HL-60/S4 (cell line): ENCODE data around the gene PRPF19.

Source experiments
- in situ Hi-C: fragments of 300-500 bp; cut with MboI; formaldehyde crosslinking; loops from 2 replicates; pipeline ENCODE4 v1.14.3; 2022; ENCODE audit warnings: low sequenced_read_pairs

The PRPF19 gene

DNA sequence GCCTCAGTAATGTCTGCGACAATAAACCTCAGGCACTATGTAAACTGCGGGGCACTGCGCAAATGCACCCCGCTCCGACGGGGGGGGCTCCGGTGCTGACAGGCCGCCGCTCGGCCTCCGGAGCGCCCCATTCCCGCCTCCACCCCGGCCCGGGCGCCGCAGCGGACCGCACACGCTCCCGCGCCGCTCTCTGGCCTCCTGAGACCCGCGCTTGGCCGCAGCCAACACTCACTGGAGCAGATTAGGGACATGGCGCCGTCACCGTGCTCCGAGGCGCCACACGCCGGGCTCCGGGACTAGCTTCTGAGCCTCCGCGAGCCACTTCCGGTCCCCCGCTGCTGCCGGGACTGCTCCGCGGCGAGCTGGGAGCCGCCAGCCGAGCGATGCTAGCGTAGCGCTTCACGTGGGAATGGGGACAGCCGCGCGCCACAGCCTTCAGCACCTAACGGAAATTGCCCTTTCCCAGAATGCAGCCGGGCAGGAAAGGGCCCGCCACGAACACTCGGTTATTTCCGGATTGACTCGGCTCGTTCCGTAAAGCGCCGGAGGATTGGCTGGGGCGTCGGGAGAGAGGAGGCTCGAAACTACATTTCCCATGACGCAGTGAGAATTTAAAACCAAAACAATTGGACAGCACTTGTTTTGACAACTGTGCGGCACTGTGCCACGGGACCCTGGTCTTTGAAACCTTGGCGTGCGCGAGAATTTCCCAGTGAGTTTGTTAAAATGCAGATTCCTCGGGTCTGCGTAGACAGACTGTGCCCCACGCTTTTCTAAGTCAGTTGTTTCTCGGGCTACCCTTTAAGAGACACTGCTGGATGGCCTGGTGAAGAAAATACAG is at the start of gene PRPF19:
TSS of gene PRPF19 (minus strand) at position 454 of the 841 bp plus-strand sequence. CDS start at position 251, 203 bp downstream.
- in situ Hi-C loops, result no loop called here

- in situ Hi-C loops, result no loop called here
Observed at GRCh38 chr11:60955571-60955970, 49.2 kb upstream of the PRPF19 start.

GRCh38 chr11:60954421-60954820 is 48.0 kb upstream of the PRPF19 start:
- in situ Hi-C loops, result no loop called here

GRCh38 chr11:60953781-60954180 is 47.4 kb upstream of the PRPF19 start:
- in situ Hi-C loops, result no loop called here

DNA sequence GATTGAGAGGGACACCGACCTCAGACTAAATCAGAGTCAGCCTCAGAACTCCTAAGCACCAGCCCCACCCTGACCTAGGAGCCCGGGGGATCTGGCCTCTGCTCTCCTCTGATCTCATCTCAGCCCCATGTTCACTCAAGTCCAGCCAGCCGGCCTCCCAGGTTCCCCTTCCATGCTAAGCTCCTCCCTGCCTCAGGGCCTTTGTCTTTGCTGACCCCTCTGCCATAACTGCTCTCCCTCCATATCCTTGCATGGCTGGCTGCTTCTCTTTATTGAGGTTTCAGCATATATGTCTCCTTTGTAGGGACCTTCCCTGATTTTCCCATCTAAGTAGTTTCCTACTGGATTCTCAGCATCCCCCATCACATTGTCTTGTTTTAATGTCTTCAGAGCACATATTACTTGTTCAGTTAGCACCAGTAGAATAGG is 46.4 kb upstream of the PRPF19 start:
- in situ Hi-C loops, result no loop called here

GRCh38 chr11:60951904-60952741 is 45.7 kb upstream of the PRPF19 start, which contains the start of gene SLC15A3:
Gene SLC15A3, minus strand, starts transcription at chr11:60952176. Its CDS starts 625 bp downstream, at chr11:60951551.
- in situ Hi-C loops, result no loop called here

- in situ Hi-C loops, result no loop called here
Observed at GRCh38 chr11:60951606-60951903, 45.2 kb upstream of the PRPF19 start.

GRCh38 chr11:60950933-60951605 is 44.7 kb upstream of the PRPF19 start:
- in situ Hi-C loops, result no loop called here

- in situ Hi-C loops, result no loop called here
Observed at GRCh38 chr11:60950024-60950423, 43.6 kb upstream of the PRPF19 start.

- in situ Hi-C loops, result no loop called here
Observed at GRCh38 chr11:60948250-60948649, 41.9 kb upstream of the PRPF19 start.

GRCh38 chr11:60947700-60948099 is 41.3 kb upstream of the PRPF19 start:
- in situ Hi-C loops, result no loop called here

- in situ Hi-C loops, result no loop called here
Observed at GRCh38 chr11:60946601-60947264, 40.3 kb upstream of the PRPF19 start.

DNA sequence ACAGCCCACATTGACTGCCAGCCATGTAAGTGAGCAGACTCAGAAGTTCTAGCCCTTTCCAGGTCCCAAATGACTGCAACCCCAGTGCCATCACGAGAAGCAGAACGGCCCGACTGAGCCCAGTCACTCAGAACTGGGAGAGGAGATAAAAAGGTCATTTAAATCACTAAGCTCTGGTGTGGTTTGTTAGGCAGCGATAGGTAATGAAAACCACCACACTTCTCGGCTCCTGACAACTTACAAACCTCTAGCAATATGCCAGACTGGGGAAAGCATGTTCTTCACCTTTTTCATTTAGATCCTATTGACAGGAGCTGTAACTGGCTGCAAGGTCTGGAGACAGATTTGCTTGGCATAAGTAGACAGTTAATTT is 38.9 kb upstream of the PRPF19 start:
- in situ Hi-C loops, result no loop called here

- in situ Hi-C loops, result no loop called here
Observed at GRCh38 chr11:60944490-60945294, 38.3 kb upstream of the PRPF19 start.

GRCh38 chr11:60942970-60943565 is 36.7 kb upstream of the PRPF19 start:
- in situ Hi-C loops, result no loop called here

- in situ Hi-C loops, result no loop called here
Observed at GRCh38 chr11:60942219-60942618, 35.8 kb upstream of the PRPF19 start.

DNA sequence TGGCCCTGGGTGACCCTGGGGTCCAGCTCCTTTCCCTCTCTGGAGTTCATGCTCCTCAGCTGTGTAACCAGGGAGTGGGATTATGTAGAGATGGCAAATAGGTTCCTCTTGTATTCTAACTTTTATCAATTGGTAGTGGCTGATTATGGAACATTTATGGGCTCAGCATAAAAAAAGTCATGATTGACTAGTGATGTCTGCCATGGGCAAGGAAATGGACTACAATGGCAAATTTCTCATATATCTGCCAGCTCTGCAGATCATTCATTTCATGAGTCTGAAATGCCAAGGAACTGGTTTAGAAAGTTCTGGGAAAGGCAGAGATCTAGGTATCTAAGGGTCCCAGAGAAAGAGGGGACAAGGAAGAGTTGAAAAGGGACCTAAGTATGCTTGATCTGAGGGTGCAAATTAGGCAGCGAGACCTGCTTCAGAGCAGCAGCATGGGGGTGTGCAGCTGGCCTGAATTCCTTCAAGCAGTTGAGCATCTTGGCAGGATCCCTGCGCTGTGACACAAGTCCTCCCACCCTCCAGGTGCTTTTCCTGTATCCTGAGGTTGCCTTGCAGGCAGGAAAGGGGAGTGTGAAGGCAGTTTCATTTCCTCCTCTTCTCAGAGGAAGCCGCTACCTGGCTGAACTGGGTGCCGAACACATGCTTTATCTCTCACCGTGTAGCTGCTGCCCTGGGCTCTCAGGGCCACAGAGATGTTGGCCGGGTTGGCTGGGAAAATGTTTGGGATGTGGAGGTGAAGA is 35.2 kb upstream of the PRPF19 start:
- in situ Hi-C loops, result no loop called here

DNA sequence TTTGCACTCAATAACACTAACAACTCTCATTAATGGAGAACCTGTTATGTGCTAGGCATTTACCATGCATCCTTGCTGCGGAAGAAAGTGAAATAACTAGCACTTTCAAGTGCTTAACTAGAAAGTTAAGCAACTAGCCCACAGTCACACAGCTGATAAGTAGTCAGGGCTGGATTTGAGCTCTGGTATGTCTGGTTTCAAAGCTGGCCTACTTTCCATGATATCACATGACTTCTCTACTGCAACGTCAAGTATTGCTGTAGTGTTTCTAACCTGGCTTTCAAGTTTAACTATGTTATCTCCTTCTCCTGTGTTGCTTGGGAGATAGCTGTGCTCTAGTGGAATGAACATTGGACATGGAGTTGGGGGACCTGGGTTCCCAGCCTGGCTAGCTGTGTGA is 33.5 kb upstream of the PRPF19 start:
- in situ Hi-C loops, result no loop called here

DNA sequence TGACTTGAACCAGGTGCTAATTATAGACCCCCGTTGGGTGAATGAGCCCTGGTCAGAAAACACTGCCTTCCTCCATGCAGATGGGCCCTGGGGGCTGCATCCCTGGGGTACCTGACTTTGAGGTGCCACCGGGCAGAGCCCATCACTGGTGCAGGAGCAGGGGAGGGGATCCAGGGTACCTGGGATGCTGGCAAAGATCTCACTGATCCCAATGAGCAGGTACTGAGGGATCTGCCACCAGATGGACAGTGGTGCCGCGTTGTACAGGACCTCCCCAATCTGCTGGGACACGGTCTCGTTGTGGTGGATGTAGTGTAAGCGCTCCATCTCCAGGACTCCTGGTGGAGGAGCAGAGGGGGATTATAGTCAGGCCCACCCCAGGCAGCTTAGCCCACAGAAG is 32.9 kb upstream of the PRPF19 start:
- in situ Hi-C loops, result no loop called here
